HEK293T (cell line): ENCODE data around the gene CPTP.

Experiments used
- CTCF ChIA-PET: fragments of 350-600 bp; formaldehyde crosslinking; extraction: SDS; loops from one replicate; lab custom pipeline; 2021; ENCODE audit warnings: antibody characterized with exemption, inconsistent platforms; lab: Yijun Ruan, JAX
- POLR2A ChIA-PET: fragments of 350-600 bp; formaldehyde crosslinking; extraction: SDS; loops from one replicate; lab custom pipeline; 2020; ENCODE audit warnings: antibody characterized with exemption, inconsistent platforms; lab: Yijun Ruan, JAX
- DNase-seq: peaks from one replicate; pipeline ENCODE4 v3.0.0; 2012; ENCODE audit warnings: mixed read lengths; ENCODE audit errors: extremely low spot score
- ARNT ChIP-seq: fragments of 450-650 bp; IDR thresholded peaks from 2 replicates; pipeline ENCODE4 v1.6.1; 2017; ENCODE audit warnings: mild to moderate bottlenecking
- BHLHE40 ChIP-seq: fragments of 450-650 bp; IDR thresholded peaks from 2 replicates; pipeline ENCODE4 v1.6.1; 2016; ENCODE audit warnings: mild to moderate bottlenecking, moderate library complexity, borderline replicate concordance
- CTBP1 ChIP-seq: fragments of 450-650 bp; IDR thresholded peaks from 2 replicates; pipeline ENCODE4 v1.6.1; 2016; ENCODE audit warnings: borderline replicate concordance
- ELF4 ChIP-seq: fragments of 450-650 bp; IDR thresholded peaks from 2 replicates; pipeline ENCODE4 v1.6.1; 2017; ENCODE audit warnings: antibody characterized with exemption
- FOXA1 ChIP-seq: fragments of 450-650 bp; IDR thresholded peaks from 2 replicates; pipeline ENCODE4 v1.6.1; 2016; ENCODE audit warnings: mild to moderate bottlenecking
- FOXK2 ChIP-seq: fragments of 450-650 bp; IDR thresholded peaks from 2 replicates; pipeline ENCODE4 v1.6.1; 2016; ENCODE audit warnings: mild to moderate bottlenecking
- FOXM1 ChIP-seq: fragments of 450-650 bp; IDR thresholded peaks from 2 replicates; pipeline ENCODE4 v1.6.1; 2017; ENCODE audit warnings: mild to moderate bottlenecking, borderline replicate concordance
- HDGF ChIP-seq: fragments of 450-650 bp; IDR thresholded peaks from 2 replicates; pipeline ENCODE4 v1.6.1; 2017; ENCODE audit warnings: antibody characterized with exemption, borderline replicate concordance
- L3MBTL2 ChIP-seq: fragments of 450-650 bp; conservative IDR thresholded peaks from 2 replicates; pipeline ENCODE4 v1.6.1; 2016; ENCODE audit warnings: mild to moderate bottlenecking
- LEF1 ChIP-seq: fragments of 450-650 bp; IDR thresholded peaks from 2 replicates; pipeline ENCODE4 v1.6.1; 2017; ENCODE audit warnings: mild to moderate bottlenecking, borderline replicate concordance
- NFRKB ChIP-seq: fragments of 450-650 bp; IDR thresholded peaks from 2 replicates; pipeline ENCODE4 v1.6.1; 2016; ENCODE audit warnings: mild to moderate bottlenecking, moderate library complexity
- SP1 ChIP-seq: fragments of 450-650 bp; IDR thresholded peaks from 2 replicates; pipeline ENCODE4 v1.6.1; 2017
- SUZ12 ChIP-seq: fragments of 450-650 bp; IDR thresholded peaks from 2 replicates; pipeline ENCODE4 v1.6.1; 2016; ENCODE audit warnings: mild to moderate bottlenecking
- TARDBP ChIP-seq: fragments of 450-650 bp; IDR thresholded peaks from 2 replicates; pipeline ENCODE4 v1.6.1; 2016
- ZNF384 ChIP-seq: fragments of 450-650 bp; IDR thresholded peaks from 2 replicates; pipeline ENCODE4 v1.6.1; 2016
- TF ChIP-seq, protein P1 (sequence below): fragments of 450-650 bp; IDR thresholded peaks from 2 replicates; pipeline ENCODE4 v1.6.1; 2016

CPTP gene

DNA sequence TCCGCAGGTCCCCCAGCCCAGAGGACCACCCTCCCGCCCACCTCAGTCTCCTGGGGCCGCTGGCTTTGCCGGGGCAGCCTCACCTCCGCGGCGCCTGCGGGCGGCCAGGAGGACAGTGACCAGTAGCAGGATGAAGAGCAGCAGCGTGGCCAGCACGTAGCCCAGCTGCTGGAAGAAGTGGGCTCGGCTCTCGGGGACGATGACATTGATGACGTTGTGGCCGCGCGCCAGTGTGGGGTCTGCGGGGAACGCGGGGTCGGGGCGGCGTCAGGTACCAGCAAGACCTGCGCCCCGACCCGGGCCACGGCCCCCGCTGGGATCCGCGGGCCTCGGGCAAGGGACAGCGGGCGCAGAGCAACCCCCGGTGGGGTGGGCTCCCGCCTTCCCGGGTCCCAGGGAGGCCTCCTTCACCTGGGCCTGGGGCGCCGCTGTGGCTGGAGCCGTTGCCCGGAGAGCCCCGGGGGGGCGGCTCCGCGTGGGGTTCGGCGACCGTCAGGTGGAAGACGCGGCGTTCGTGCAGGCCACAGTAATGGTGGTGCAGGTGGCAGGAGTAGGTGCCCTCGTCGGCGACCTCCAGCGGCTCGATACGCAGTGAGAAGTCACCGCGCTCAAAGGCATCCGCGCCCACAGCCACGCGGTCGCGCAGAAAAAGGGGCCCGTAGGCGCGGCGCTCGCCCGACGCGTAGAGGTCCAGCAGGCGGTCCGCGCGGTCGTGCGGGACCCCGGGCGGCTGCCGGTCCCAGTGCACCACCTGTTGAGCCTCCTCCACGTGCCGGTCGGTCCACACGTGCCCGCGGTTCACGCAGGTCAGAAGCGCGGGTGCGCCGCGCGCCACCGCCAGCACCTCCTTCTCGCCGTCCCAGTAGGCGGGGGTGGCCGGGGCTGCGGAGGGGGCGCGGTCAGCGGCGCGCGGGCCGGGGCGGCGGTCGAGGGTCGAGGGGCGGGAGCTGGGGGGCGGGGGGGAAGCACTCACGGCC, 30.0 kb downstream of the CPTP start:
- TF ChIP-seq LEF1 (no peak), CTBP1 (no peak), ELF4 (no peak), SP1 (no peak), HDGF (no peak), BHLHE40 (no peak), ZNF384 (no peak), TARDBP (no peak), FOXK2 (no peak), L3MBTL2 (no peak), SUZ12 (no peak), NFRKB (no peak), FOXM1 (no peak), ARNT (no peak), FOXA1 (no peak)
- TF ChIP-seq, protein P1, sequence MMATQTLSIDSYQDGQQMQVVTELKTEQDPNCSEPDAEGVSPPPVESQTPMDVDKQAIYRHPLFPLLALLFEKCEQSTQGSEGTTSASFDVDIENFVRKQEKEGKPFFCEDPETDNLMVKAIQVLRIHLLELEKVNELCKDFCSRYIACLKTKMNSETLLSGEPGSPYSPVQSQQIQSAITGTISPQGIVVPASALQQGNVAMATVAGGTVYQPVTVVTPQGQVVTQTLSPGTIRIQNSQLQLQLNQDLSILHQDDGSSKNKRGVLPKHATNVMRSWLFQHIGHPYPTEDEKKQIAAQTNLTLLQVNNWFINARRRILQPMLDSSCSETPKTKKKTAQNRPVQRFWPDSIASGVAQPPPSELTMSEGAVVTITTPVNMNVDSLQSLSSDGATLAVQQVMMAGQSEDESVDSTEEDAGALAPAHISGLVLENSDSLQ = no peak
- ChIA-PET CTCF (interaction anchor here (1.1 kb wide), 1 partner anchor 17 kb away, joined by 3 read pairs; no protein-coding TSS in a partner anchor), POLR2A (interaction anchor here (1.0 to 3.3 kb wide), 4 partner anchors 16 to 53 kb away, joined by 3 to 28 read pairs (median 10); partner anchors contain the start of genes AURKAIP1 and MRPL20)
- no peak for DNase-seq

DNA sequence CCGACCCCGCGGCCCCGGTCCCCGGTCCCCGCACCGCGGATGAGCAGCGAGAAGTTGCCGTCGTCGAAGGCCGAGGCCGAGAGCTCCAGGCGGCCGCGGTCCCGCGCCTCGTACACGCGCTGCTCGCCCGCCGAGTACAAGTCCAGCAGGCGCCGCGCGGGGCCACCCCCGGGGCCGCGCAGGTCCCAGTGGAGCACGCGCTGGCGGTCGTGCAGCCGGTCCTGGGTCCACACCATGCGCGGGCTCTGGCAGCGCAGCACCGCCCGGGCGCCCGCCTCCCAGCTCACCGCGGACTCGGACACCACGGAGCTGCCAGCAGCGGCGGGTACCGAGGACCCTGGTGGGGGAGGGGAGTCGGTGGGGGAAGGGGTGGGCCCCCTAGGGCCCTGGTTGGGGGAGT, 30.8 kb downstream of the CPTP start:
- no peak for DNase-seq
- CTCF ChIA-PET = no interaction called here
- no peak for TF ChIP-seq SP1
- no peak for TF ChIP-seq CTBP1
- TF ChIP-seq SUZ12 = no peak
- no peak for TF ChIP-seq ELF4
- no peak for TF ChIP-seq ARNT
- no peak for TF ChIP-seq ZNF384
- TF ChIP-seq, protein P1 = no peak
- TF ChIP-seq FOXK2 = no peak
- TF ChIP-seq TARDBP = no peak
- no peak for TF ChIP-seq FOXA1
- TF ChIP-seq LEF1 = no peak
- no peak for TF ChIP-seq NFRKB
- TF ChIP-seq HDGF = no peak
- no peak for TF ChIP-seq L3MBTL2
- TF ChIP-seq FOXM1 = no peak
- no peak for TF ChIP-seq BHLHE40
- POLR2A ChIA-PET = interaction anchor here (1.0 kb wide), 1 partner anchor 20 kb away, joined by 3 read pairs; the partner anchor contains the start of gene AURKAIP1

DNA sequence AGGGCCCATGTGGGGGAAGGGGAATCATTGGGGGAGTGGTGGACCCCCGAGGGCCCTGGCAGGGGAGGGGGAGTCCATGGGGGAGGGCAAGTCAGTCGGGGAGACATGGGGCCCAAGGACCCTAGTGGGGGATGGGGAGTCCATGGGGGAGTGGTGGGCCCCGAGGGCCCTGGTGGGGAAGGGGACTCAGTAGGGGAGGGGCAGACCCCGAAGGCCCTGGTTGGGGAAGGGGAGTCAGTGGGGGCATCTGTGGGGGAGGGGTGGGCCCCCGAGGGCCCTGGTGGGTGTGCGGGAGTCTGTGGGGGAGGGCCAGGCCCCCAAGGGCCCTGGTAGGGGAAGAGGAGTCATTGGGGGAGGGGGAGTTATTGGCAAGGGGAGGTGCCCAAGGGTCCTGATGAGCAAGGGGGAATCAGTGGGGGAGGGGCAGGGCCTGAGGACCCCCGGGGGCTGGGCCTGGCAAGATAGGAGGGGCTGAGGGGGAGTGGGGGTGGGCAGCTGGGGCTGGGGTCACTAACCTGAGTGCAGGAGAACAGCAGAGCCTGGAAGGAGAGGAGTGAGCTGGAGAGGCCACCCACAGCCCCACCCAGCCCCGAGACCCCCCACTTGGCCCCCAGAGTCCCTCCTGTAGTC, 31.7 kb downstream of the CPTP start:
- POLR2A ChIA-PET = interaction anchor here (1.0 kb wide), 1 partner anchor 19 kb away, joined by 3 read pairs; the partner anchor contains the start of gene AURKAIP1
- no peak for DNase-seq
- CTCF ChIA-PET = no interaction called here
- TF ChIP-seq ELF4 (no peak), CTBP1 (no peak), SUZ12 (no peak), NFRKB (no peak), SP1 (no peak), FOXM1 (no peak), ZNF384 (no peak), ARNT (no peak), FOXK2 (no peak), FOXA1 (no peak), TARDBP (no peak), LEF1 (no peak), HDGF (no peak), BHLHE40 (no peak)
- TF ChIP-seq, protein P1 = no peak

DNA sequence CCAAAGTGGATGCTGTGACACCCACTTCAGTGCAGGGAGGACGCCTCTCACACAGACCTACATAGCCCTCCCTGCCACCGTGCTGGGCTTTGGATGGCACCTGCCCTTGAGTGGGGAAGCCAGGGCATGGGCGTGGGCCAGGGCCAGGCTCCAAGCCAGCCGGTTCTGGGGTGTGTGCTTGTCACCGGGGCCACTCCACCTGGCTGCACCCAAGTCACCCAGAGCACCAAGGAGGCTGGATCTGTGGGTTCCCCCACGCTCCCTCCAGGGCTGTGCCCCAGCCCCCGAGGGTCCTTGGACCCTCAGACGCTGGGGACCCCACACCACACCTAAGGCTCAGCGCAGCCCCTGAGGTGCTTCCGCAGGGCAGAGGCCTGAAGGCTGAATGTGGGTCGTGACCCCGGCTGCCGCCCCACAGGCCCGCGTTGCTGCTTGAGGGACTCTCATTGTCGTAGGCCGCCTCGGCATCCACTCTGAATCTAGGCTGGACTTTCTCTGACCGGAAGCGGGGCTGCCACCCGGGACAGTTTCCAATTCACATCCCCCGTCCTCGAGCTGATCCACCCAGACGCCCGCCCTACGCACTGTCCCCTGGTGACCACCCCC, 32.3 kb downstream of the CPTP start:
- ChIA-PET POLR2A (interaction anchor here (2.3 kb wide), 1 partner anchor 18 kb away, joined by 8 read pairs; the partner anchor contains the start of gene AURKAIP1), CTCF (interaction anchor here (0.8 kb wide), 1 partner anchor 15 kb away, joined by 4 read pairs; no protein-coding TSS in a partner anchor)
- TF ChIP-seq, protein P1 = no peak
- TF ChIP-seq SUZ12 (no peak), CTBP1 (no peak), SP1 (no peak), HDGF (no peak), ZNF384 (no peak), ELF4 (no peak), FOXM1 (no peak), NFRKB (no peak), LEF1 (no peak), FOXA1 (no peak), TARDBP (no peak), ARNT (no peak), BHLHE40 (no peak), FOXK2 (no peak), L3MBTL2 (no peak)
- DNase-seq = no peak
